HS-5 (cell line): ENCODE data around the gene SLC12A7.

Source experiments
- DNase-seq: peaks from one replicate; pipeline ENCODE4 v3.0.0-alpha.2; 2012; ENCODE audit warnings: low read depth

Gene SLC12A7

GRCh38 chr5:1125030-1125357, 13.1 kb upstream of the SLC12A7 start:
- no peak for DNase-seq

GRCh38 chr5:1124205-1125029, 12.6 kb upstream of the SLC12A7 start:
- DNase-seq = no peak

GRCh38 chr5:1123418-1124147, 11.7 kb upstream of the SLC12A7 start:
- DNase-seq = no peak

- no peak for DNase-seq
Observed at GRCh38 chr5:1122511-1123294, 10.8 kb upstream of the SLC12A7 start.

GRCh38 chr5:1121891-1122290, 10.0 kb upstream of the SLC12A7 start:
- no peak for DNase-seq

GRCh38 chr5:1121044-1121443, 9.2 kb upstream of the SLC12A7 start:
- DNase-seq = no peak

- no peak for DNase-seq
Observed at GRCh38 chr5:1120236-1120999, 8.6 kb upstream of the SLC12A7 start.

GRCh38 chr5:1119312-1119831, 7.5 kb upstream of the SLC12A7 start:
- DNase-seq = no peak

GRCh38 chr5:1118738-1119137, 6.9 kb upstream of the SLC12A7 start:
- no peak for DNase-seq

GRCh38 chr5:1118231-1118698, 6.4 kb upstream of the SLC12A7 start:
- no peak for DNase-seq

- no peak for DNase-seq
Observed at GRCh38 chr5:1116977-1117376, 5.1 kb upstream of the SLC12A7 start.

- DNase-seq = no peak
Observed at GRCh38 chr5:1116109-1116740, 4.4 kb upstream of the SLC12A7 start.

GRCh38 chr5:1115123-1115815, 3.4 kb upstream of the SLC12A7 start:
- DNase-seq = no peak

GRCh38 chr5:1113805-1114586, 2.1 kb upstream of the SLC12A7 start:
- no peak for DNase-seq

- no peak for DNase-seq
Observed at GRCh38 chr5:1113332-1113690, 1.4 kb upstream of the SLC12A7 start.

- no peak for DNase-seq
Observed at GRCh38 chr5:1112596-1113331, 901 bp upstream of the SLC12A7 start.

- no peak for DNase-seq
Observed at GRCh38 chr5:1111241-1111726, 579 bp downstream of the SLC12A7 start.

GRCh38 chr5:1110307-1111240, 1.3 kb downstream of the SLC12A7 start:
- DNase-seq = no peak
